ENCODE results near the gene TRPM8. TPM values are rescaled to one million over a fixed set of nuclear protein-coding genes. Genes with fewer than 3 reads are reported as not detected.

The TRPM8 gene
- total RNA-seq, 1 donor from 2014 or later, result 7.5 TPM

- Mint-ChIP-seq H3K36me3 (no peaks in the 10 kb centered on the region), H3K4me1 (peaks cover 12% of the 10 kb centered on the region), H3K27me3 (ENCODE audit: insufficient read depth, low read depth) (peaks cover 11% of the 10 kb centered on the region), H3K4me3 (no peak overlapping the region), H3K27ac (no peak overlapping the region), H3K9me3 (no peaks in the 10 kb centered on the region)
- Histone ChIP-seq H3K9me3 (ENCODE audit: low read depth) (no peaks in the 10 kb centered on the region), H3K27me3 (no peaks in the 10 kb centered on the region), H3K4me3 (no peak overlapping the region), H3K79me2 (ENCODE audit: low read depth) (no peaks in the 10 kb centered on the region), H3K27ac (no peak overlapping the region), H4K20me1 (ENCODE audit: low read depth) (no peaks in the 10 kb centered on the region), H3K36me3 (no peaks in the 10 kb centered on the region), H3K4me2 (no peak overlapping the region), H3F3A (ENCODE audit: low read depth) (no peaks in the 10 kb centered on the region), H3K4me1 (no peaks in the 10 kb centered on the region), H3K9ac (no peak overlapping the region), H2AFZ (replicated peaks) (no peak overlapping the region)
- no peak for DNase-seq (ENCODE audit: low spot score)
- TF ChIP-seq CTCF (IDR thresholded peaks at IDR 0.05) (no peak), EZH2phosphoT487 (IDR thresholded peaks at IDR 0.05) (no peak), EZH2 (IDR thresholded peaks at IDR 0.05) (no peak)
Measured at GRCh38 chr2:234001380-234002160, 84.4 kb downstream of the TRPM8 start.

- H4K20me1 ChIP-seq (ENCODE audit: low read depth), result no peaks in the 10 kb centered on the region
- no peaks in the 10 kb centered on the region for H3F3A ChIP-seq (ENCODE audit: low read depth)
- H3K4me1 ChIP-seq, result no peaks in the 10 kb centered on the region
- no peak overlapping the region for H3K9ac ChIP-seq
- no peak overlapping the region for H2AFZ ChIP-seq (replicated peaks)
- no peak overlapping the region for H3K4me2 ChIP-seq
- no peak overlapping the region for H3K27ac ChIP-seq
- H3K4me3 ChIP-seq, result no peak overlapping the region
- H3K4me3 Mint-ChIP-seq, result no peak overlapping the region
- no peaks in the 10 kb centered on the region for H3K79me2 ChIP-seq (ENCODE audit: low read depth)
- peaks cover 12% of the 10 kb centered on the region for H3K4me1 Mint-ChIP-seq
- no peaks in the 10 kb centered on the region for H3K9me3 ChIP-seq (ENCODE audit: low read depth)
- H3K27ac Mint-ChIP-seq, result no peak overlapping the region
- no peak for DNase-seq (ENCODE audit: low spot score)
- H3K27me3 Mint-ChIP-seq (ENCODE audit: insufficient read depth, low read depth), result peaks cover 11% of the 10 kb centered on the region
- TF ChIP-seq EZH2 (IDR thresholded peaks at IDR 0.05) (no peak), EZH2phosphoT487 (IDR thresholded peaks at IDR 0.05) (no peak), CTCF (IDR thresholded peaks at IDR 0.05) (no peak)
- H3K27me3 ChIP-seq, result no peaks in the 10 kb centered on the region
- no peaks in the 10 kb centered on the region for H3K36me3 Mint-ChIP-seq
- H3K36me3 ChIP-seq, result no peaks in the 10 kb centered on the region
- no peaks in the 10 kb centered on the region for H3K9me3 Mint-ChIP-seq
Measured at GRCh38 chr2:234002281-234002680, 85.1 kb downstream of the TRPM8 start.

- Mint-ChIP-seq H3K4me1 (peaks cover 6% of the 10 kb centered on the region), H3K9me3 (no peaks in the 10 kb centered on the region), H3K36me3 (no peaks in the 10 kb centered on the region), H3K4me3 (no peak overlapping the region), H3K27me3 (ENCODE audit: insufficient read depth, low read depth) (peaks cover 8% of the 10 kb centered on the region), H3K27ac (no peak overlapping the region)
- Histone ChIP-seq H3K9ac (no peak overlapping the region), H3F3A (ENCODE audit: low read depth) (no peaks in the 10 kb centered on the region), H3K27me3 (no peaks in the 10 kb centered on the region), H3K36me3 (no peaks in the 10 kb centered on the region), H3K4me1 (no peaks in the 10 kb centered on the region), H4K20me1 (ENCODE audit: low read depth) (no peaks in the 10 kb centered on the region), H3K79me2 (ENCODE audit: low read depth) (no peaks in the 10 kb centered on the region), H3K4me3 (no peak overlapping the region), H2AFZ (replicated peaks) (no peak overlapping the region), H3K9me3 (ENCODE audit: low read depth) (no peaks in the 10 kb centered on the region), H3K4me2 (no peak overlapping the region), H3K27ac (no peak overlapping the region)
- TF ChIP-seq EZH2 (IDR thresholded peaks at IDR 0.05) (no peak), CTCF (IDR thresholded peaks at IDR 0.05) (no peak), EZH2phosphoT487 (IDR thresholded peaks at IDR 0.05) (no peak)
- no peak for DNase-seq (ENCODE audit: low spot score)
Measured at GRCh38 chr2:234003972-234004617, 86.9 kb downstream of the TRPM8 start.

Data from neural progenitor cell (in vitro differentiated cells).